GM18520 (cell line): ENCODE results near the gene KRTAP5-7.
"Not testable (repeated sequence)": the region's sequence is repeated elsewhere in the genome, so short reads cannot be mapped to it uniquely, and the experiment has no call there.

Experiments
- ATAC-seq: cut with Tn5 transposase; IDR thresholded peaks from one replicate; pipeline ENCODE4 v1.9.1; 2021; ENCODE audit not compliant: unreplicated experiment

Gene KRTAP5-7, protein sequence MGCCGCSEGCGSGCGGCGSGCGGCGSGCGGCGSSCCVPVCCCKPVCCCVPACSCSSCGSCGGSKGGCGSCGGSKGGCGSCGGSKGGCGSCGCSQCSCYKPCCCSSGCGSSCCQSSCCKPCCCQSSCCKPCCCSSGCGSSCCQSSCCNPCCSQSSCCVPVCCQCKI

GRCh38 chr11:71526796-71527575 is at the start of gene KRTAP5-7:
Gene KRTAP5-7 (plus strand): TSS chr11:71527267. CDS start chr11:71527301, 34 bp downstream.
- ATAC-seq = not testable (repeated sequence)

DNA sequence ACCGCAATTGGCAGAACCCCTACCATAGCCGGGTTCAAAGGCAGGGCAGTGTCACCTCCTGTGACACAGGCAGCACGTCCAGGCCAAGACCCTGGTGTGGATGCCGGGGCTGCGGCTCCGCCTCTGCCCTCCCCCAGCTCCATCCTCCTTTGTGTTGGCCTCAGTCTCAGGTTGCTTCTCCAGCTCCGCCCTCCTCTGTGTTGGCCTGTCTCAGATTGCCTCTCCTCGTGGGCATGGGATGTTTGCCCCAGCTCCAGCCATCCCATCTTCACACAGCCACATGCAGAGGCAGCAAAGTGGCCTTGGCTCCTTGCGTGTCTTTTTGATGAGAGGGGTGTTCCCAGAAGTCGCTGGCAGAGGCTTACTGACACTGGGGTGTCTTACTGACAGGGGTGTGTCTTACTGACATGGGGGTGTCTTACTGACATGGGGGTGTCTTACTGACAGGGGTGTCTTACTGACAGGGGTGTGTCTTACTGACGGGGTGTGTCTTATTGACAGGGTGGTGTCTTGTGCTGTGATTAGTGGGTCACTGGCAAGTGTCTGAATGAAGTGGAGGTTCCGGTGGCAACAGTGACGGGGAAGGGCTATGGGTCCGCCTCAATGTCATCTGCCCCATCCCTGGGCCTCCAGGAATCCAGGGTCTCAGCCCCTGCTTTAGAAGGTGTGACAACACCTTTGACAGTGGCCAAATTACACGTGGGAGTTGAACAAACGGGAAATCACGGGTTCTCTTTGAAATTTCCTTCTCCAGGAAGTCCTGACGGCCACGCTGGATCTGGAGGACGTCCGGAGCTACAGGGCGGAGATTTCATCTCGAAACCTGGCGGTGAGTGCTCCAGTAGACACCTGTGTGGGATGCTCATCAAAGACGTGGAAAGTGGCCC is 49.2 kb upstream of the KRTAP5-7 start:
- ATAC-seq = no peak

GRCh38 chr11:71478528-71478840 is 48.6 kb upstream of the KRTAP5-7 start:
- ATAC-seq = no peak

- no peak for ATAC-seq
Observed at GRCh38 chr11:71481101-71481960, 45.7 kb upstream of the KRTAP5-7 start.

DNA sequence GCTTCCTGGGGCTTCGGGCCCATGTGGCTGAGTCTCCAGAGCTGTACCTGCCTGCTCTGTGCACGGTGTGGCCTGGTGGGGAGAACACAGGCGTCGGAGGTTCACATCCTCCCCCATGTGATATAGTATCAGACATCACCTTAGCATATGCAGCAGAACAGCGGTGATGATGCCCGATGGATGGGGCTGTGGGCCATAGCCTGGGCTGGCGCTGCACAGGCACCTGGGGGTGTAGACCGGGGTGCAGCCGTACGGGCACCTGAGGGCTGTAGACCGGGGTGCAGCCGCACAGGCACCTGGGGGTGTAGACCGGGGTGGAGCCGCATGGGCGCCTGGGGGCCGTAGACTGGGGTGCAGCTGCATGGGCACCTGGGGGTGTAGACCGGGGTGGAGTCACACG is 44.9 kb upstream of the KRTAP5-7 start:
- no peak for ATAC-seq

DNA sequence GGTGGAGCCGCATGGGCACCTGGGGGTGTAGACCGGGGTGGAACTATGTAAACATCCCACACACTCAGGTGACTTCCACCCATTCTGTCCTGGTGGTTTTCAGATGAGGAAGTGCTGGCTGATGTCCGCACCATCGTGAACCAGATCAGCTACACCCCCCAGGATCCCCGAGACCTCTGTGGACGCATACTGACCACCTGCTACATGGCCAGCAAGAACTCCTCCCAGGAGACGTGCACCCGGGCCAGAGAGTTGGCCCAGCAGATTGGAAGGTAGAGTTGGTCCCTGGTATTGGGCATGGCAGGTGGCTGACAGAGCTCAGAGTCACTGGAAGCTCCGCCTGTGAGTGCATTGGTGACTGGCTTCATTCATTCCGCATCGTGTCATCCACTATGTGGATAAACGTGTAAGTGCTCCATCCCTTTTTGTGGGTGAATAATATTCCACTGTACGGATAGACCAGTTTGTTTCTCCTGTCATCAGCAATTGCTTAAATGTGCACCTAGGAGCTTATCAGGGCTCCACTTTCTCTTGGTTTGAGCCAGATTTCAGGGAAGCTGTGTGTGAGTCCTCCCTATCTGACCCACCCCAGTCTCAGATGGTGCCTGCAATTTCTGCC is 44.2 kb upstream of the KRTAP5-7 start:
- no peak for ATAC-seq

DNA sequence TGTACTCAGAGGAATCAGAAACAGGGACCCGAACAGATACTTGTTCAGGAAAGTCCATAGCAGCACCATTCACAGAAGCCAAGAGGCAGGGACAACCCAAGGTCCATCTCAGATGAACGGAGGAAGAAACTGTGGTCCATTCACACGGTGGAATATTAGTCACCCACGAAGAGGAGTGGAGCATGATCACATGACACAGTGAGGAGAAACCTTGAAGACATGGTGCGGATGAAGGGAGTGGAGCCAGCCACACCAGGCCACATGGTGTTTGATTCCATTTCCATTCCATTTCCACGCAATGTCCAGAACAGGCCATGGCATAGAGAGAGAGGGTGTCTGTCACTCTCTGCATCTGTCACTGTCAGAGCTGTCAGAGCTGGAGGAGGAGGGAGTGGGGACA is 43.4 kb upstream of the KRTAP5-7 start:
- no peak for ATAC-seq

DNA sequence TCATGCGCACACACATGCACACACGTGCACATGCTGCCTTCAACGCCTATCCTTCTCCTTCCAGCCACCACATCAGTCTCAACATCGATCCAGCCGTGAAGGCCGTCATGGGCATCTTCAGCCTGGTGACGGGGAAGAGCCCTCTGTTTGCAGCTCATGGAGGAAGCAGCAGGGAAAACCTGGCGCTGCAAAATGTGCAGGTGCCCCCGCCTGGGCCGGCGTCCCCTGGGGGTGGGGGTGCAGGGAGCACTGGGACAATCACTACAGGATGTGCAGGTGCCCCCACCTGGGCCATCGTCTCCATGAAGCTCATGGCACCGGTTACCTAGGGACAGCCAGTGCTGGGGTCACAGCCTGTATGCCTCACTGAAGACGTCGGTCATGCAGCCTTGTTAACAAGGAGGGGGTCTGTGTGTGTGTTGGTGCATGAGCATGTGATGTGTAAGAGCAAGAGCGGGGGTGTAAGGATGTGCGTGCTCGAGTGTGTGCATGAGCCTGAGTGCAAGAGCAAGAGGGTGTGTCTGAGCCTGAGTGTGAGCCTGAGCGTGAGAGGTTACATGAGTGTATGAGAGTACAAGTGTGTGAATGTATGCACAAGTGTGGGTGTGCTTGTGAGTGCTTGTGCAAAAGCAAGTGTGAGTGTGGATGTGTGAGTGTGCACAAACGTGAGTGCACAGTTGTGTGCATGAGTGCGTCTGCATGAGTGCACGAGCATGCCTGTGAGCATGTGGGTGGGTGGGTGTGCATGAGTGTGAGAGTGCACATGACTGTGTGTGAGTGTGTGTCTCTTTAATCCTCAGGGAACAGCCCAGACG is 42.6 kb upstream of the KRTAP5-7 start:
- ATAC-seq = no peak

DNA sequence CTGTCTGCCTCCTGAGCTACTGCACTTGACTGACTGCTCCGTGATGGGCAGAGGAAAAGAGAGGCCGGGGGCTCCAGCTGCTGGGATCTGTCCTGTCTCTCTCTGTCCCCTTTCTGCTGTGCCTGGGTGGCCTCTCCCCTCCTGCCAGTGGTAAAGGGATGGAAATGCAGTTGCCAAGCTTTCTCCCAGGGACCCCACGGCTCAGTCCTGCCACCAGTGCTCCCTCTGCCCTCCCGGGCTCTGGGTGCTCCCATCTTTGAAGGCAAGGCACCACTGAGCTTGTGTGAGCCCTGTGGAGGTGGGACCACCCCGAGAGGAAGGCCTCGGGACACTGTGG is 42.0 kb upstream of the KRTAP5-7 start:
- ATAC-seq = no peak

DNA sequence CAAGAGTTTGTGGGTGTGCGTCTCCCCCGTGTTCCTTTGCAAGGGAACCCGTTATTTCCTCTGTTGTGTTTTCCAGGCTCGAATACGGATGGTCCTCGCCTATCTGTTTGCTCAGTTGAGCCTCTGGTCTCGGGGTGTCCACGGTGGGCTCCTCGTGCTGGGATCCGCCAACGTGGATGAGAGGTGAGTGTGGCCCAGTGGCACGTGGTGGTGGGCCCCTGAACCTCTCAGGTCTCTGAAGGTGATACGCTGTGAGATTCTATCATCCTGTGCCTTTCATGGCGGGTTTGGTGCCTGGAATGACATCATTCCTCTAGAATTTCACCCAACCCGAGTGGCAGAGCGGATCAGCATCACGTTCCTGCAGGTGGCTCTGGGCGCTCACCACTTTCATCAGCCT is 41.6 kb upstream of the KRTAP5-7 start:
- ATAC-seq = no peak

DNA sequence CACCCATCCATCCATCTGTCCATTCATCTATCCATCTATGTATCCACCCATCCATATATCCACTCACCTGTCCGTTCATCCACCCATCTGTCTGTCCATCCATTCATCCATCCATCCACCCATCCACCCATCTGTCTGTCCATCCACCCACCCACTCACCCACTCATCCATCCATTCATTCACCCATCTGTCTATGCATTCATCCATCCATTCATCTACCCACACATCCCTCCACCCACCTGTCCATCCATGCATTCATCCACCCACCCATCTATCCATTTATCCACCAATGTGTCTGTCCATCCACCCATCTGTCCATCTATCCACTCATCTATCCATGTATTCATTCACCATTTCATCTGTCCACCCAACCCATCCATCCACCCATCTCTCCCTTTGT is 40.7 kb upstream of the KRTAP5-7 start:
- no peak for ATAC-seq

GRCh38 chr11:71488681-71489270 is 38.3 kb upstream of the KRTAP5-7 start:
- ATAC-seq = no peak

- no peak for ATAC-seq
Observed at GRCh38 chr11:71489311-71490043, 37.6 kb upstream of the KRTAP5-7 start.

DNA sequence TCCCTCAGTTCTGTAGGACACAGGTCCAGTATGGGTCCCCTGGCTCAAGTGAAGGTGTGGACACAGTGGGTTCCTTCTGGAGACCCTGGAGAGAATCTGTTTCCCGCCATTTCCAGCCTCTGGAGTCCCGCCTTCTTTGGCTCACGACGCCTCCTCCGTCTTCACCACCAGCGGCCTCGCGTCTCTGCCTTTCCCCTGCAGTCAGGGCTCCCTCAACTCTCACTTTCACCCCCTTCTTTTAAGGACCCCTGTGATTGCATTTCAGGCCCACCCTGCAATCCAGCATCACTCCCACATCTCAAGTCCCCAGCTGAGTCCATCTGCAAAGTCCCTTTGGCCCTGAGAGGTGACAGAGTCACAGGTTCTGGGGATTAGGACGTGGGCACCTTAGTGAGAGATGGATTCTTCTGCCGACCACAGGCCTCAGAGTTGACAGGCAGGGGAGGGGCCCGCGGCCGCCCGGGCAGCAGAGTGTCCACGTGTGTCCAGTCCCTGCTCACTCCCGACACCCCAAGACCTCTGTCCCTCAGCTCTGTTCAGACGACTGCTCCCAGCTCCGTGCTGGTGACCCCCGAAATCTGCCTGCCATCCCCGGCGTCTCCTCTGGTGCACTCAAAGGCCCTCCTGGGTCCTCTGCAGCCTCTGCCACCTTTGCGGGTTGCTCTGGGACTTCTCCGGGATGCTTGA is 36.9 kb upstream of the KRTAP5-7 start:
- ATAC-seq = no peak

DNA sequence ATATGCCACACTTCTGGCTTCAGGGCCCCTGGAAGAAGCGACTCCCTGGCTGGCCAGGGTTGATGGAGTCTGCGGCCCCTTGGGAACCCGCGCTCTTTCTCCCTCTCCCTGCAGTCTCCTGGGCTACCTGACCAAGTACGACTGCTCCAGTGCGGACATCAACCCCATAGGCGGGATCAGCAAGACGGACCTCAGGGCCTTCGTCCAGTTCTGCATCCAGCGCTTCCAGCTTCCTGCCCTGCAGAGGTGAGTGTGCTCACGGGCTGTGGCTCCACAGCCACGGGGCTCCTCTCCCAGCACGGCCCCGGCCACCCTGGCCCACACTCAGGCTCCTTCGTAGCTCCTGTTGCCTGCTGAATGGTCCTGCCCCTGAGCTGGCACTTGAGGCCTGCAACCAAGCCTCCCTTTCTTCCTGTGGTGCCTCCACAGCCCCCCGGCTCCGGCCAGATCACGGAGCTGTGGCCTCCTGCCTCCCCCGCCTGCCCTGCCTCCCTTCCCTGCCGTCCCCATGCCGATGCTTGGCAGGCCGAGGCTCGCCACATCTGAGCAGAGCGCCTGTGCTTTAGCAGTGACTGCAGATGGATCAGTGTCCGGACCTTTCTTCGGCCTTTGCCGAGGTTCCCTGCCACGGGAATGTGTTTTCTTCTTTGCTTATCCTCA is 36.2 kb upstream of the KRTAP5-7 start:
- ATAC-seq = no peak

DNA sequence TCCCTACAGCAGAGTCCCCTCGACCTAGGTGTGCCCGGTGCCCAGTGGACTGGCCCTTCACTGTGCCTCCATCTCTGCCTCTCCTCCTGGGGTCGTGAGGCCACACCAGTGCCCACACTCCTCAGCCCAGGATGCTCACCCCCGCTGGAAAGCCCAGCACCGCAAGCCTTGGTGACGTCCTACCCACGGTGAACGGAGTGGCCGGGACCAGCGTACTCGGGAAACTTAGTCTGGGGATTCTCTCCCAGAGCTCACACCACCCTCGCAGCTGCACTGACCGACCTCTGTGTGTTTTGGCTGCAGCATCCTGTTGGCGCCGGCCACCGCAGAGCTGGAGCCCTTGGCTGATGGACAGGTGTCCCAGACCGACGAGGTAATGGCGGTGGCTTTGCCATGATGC is 35.5 kb upstream of the KRTAP5-7 start:
- no peak for ATAC-seq

DNA sequence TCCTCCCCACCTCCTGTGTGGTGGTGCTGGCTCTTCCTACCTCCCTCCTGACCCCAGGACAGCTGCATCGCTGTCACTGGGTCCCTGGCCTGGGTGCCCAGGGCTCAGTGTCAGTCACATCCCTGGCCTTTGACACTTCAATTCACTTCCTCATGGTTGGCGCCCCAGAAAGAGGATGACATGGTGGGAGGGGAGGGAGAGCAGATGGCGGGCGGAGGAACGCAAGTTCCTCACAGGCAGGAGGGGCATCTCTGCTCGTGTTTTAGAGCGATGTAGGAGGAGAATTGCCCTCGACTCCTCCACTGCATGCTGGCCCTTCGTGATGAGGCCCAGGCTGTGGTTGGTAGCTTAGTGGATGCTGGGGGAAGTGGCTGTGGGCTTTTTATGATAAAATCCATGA is 35.1 kb upstream of the KRTAP5-7 start:
- ATAC-seq = no peak
